Epithelial cell of proximal tubule (primary cell): ENCODE measurements around the gene TEF. TPM values are rescaled to one million over a fixed set of nuclear protein-coding genes. Genes with fewer than 3 reads are reported as not detected.

Experiments
- DNase-seq: peaks from one replicate; pipeline ENCODE4 v3.0.0-alpha.2; 2011; ENCODE audit warnings: low read depth
- H3K4me3 ChIP-seq: 2 replicates; pipeline ENCODE4 v1.5.1; 2011; ENCODE audit warnings: low read depth, mild to moderate bottlenecking, low read length
- CTCF ChIP-seq: conservative IDR thresholded peaks from 2 replicates; pipeline ENCODE4 v1.5.1; 2012; ENCODE audit warnings: low read depth, mild to moderate bottlenecking, low read length
- total RNA-seq: library from RNA; depleted of rRNA; stranded (reverse); fragments of >200 nt; gene quantifications from 2 replicates; pipeline ENCODE4 v1.2.3, GENCODE V29; 2015

Gene TEF
- total RNA-seq, 1 donor from 2014 or later: 0.81 TPM

DNA sequence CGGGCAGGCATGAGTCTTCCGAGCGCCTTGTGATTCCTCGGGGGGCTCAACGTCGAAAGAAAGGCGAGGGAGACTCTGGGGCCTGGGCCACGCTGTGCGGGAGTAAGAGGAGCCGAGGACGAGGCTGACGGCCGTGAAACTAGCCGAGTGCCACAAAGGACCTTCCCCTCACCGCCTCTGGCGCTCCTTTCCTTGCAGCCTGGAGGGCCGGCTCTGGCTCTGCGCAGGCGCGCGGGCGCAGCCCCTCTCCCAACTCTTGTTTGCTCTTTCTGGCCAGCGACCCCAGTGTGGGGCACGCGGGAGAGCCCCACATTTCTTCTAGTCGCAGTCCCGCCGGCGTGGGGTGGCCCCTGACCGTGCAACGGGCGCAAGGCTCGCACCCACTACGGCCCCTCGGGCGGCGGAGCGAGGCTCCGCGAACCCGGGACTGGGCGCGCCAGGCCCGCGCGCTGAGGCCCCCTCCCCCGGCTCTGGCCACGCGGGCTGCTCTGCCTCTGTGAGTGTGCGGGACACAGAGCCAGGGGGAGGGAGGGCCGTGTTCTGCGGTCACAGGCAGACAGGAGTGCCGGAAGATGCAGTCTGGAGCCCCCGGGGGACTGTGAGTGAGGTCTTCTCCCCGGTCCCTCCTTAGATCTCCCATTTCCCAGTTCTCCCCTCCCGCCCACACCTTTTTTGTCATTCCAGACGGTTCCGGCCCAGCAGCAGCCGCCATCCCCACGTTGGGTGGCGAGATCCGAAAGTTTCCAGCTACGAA, 65.9 kb downstream of the TEF start:
- TF ChIP-seq CTCF: no peak
- DNase-seq: no peak

DNA sequence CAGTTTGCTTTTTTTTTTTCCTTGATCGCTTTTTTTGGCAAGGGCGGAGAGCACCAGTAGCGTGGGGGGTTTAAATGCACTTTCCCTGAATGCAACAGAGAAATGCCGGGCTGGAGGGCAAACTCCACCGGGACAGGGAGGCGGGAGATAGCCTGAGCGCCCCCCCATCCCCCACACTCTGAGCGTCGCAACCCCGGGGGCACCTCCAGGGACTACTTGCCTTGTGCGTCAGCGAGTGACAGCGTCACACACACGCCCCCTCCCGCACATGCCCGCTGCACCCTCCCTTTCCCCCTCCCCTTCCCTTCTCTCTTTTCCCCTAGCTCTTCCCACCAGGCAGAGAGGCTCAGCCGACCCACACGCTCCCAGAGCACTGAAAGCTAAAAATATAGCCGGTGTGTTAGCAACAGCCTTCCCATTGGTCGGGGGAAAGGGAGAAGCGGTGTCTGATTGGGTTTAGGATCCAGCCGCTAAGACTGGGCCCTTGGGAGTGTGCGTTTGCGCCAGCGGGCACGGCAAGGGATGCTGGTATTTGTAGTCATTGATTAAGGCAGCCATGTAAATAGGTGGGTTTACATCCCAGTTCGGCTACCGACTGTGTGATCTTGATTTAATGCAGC, 66.6 kb downstream of the TEF start:
- no peak for TF ChIP-seq CTCF
- peak overlapping the region; percentile 92 for H3K4me3 ChIP-seq

More for the DNA sequence above, 65.9 kb downstream of the TEF start:
- peak overlapping the region; percentile 92 for H3K4me3 ChIP-seq

More for the DNA sequence above, 66.6 kb downstream of the TEF start:
- DNase-seq: peak; percentile 95

Other genes starting within 250 kb of the TEF start
- gene L3MBTL2, start 176.6 kb upstream of the TEF start, total RNA-seq: 16.1 and 21.5 TPM in 2 replicates
- gene CHADL, start 141.0 kb upstream of the TEF start, total RNA-seq: 0.87 and 1.3 TPM in 2 replicates
- gene RANGAP1, start 95.8 kb upstream of the TEF start, total RNA-seq: 251 and 275 TPM in 2 replicates
- gene ZC3H7B, start 80.4 kb upstream of the TEF start, total RNA-seq: 55.6 and 75.5 TPM in 2 replicates
- 31.8 and 33.4 TPM in 2 replicates for gene TOB2, start 64.9 kb downstream of the TEF start, total RNA-seq
- 61.1 and 82.3 TPM in 2 replicates for gene PHF5A, start 86.8 kb downstream of the TEF start, total RNA-seq
- gene ACO2, start 87.2 kb downstream of the TEF start, total RNA-seq: 58.8 and 81.8 TPM in 2 replicates
- 9.5 and 17.0 TPM in 2 replicates for gene POLR3H, start 162.5 kb downstream of the TEF start, total RNA-seq
- 3.6 and 4.3 TPM in 2 replicates for gene CSDC2, start 179.1 kb downstream of the TEF start, total RNA-seq
- gene PMM1, start 207.9 kb downstream of the TEF start, total RNA-seq: 34.1 and 61.2 TPM in 2 replicates
- gene DESI1, start 239.1 kb downstream of the TEF start, total RNA-seq: 21.8 and 180 TPM in 2 replicates
- 368 and 606 TPM in 2 replicates for gene XRCC6, start 239.4 kb downstream of the TEF start, total RNA-seq